HL-60 (cell line): ENCODE results near the gene INPP5J.

Source experiments
- CTCF ChIP-seq: IDR thresholded peaks from one replicate; pipeline ENCODE4 v1.5.1; 2011; ENCODE audit warnings: low read length, control low read depth, inconsistent platforms; ENCODE audit not compliant: insufficient read depth
- GABPA ChIP-seq: IDR thresholded peaks from 2 replicates; pipeline ENCODE4 v1.6.1; 2012; ENCODE audit warnings: low read depth
- POLR2AphosphoS5 ChIP-seq: IDR thresholded peaks from 2 replicates; pipeline ENCODE4 v1.6.1; 2012; ENCODE audit warnings: low read depth
- REST ChIP-seq: IDR thresholded peaks from 2 replicates; pipeline ENCODE4 v1.6.1; 2012; ENCODE audit warnings: low read depth; ENCODE audit not compliant: insufficient replicate concordance

- TF ChIP-seq POLR2AphosphoS5 (no peak), CTCF (no peak), REST (no peak), GABPA (no peak)
Observed at GRCh38 chr22:31162015-31162765, 39.4 kb downstream of the INPP5J start.
